ENCODE results near the gene PLEKHH3.

Gene PLEKHH3

GRCh38 chr17:42676424-42677011 lies at the start of gene PLEKHH3:
Gene PLEKHH3 (minus strand): TSS chr17:42676994. CDS start chr17:42676563, 431 bp downstream.
- DNase-seq (ENCODE audit: insufficient read length, low spot score) (no peak), FAIRE-seq (no peak)

DNA sequence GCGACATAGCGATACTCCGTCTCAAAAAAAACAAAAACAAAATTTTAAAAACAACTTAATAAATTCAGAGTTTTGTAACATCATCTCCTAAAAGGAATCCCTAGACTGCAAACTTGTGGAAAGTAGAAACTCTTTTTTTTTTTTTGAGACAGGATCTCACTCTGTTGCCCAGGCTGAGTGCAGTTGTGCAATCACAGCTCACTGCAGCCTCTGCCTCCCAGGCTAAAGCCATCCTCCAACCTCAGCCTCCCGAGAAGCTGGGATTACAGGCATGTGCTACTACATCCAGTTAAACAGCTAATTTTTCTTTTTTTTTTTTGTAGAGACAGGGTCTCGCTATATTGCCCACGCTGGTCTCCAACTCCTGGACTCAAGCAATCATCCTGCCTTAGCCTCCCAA lies 48.3 kb upstream of the PLEKHH3 start:
- DNase-seq (ENCODE audit: insufficient read length, low spot score) (no peak), FAIRE-seq (no peak)

DNA sequence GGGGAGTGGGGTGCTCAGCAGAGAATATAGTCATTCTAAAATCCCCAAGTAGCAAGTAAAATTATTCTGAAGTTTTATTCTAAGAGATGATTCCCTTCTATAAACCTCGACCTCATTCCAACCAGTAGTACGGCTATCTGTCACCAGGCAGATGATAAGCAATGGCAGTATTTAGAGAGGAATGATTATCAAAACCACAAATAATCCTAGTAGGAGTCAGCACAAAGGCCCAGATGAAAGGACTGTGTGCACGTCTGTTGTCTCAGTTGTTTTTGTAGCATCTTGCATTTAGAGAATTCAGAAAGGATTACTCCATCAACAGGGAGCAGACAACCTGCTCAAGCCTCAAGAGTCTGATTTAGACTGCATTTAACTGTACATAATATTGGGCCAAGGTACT lies 46.8 kb upstream of the PLEKHH3 start:
- DNase-seq (ENCODE audit: insufficient read length, low spot score), result no peak
- FAIRE-seq, result no peak

DNA sequence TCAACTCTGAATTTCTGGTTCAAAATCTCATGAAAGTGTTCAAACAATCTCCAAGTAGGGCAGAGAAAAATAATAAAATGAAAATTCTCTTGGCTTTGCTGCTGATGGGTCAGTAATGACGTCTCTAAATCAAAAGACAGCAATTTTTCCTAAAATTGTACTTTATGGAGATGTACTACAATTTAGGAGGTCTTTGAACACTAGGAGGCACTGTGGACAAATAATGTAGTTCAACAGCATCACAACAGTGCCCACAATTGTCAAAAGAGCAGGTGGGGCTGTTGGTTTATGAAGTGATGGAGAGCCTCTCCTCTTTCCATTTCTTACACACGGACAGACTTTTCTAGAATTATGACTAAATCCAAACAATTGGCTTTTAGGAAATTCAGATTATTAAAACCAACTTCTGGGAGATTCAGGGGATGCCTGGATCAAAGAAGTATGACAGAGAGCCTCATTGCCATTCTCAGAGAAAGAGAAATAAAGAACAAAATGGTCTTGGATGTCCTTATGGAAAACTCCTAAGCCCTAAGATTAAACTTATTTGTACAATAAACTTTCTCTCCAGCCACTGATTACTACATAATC lies 44.3 kb upstream of the PLEKHH3 start:
- DNase-seq (ENCODE audit: insufficient read length, low spot score), result peak; percentile 83

GRCh38 chr17:42709561-42709960 lies 32.8 kb upstream of the PLEKHH3 start:
- FAIRE-seq (no peak), DNase-seq (ENCODE audit: insufficient read length, low spot score) (no peak)

More for the DNA sequence above, 44.3 kb upstream of the PLEKHH3 start:
- FAIRE-seq, result no peak

DNA sequence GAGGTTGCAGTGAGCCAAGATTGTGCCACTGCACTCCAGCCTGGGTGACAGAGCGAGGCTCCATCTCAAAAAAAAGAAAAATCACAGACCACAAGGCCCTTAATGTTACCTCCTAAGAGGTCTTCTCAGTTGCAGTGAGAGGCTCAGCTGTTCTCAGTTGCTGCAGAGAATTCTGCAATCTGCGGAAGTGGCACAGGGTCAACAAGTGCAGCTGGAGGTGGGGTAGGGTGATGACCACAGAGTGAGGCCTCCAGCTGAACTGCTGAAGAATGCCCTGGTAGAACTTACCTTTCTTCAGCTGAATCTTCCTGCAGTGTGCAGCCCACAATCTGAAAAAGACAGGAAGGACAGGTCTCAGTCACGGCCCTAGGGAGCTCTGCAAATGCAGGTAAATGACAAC lies 31.8 kb upstream of the PLEKHH3 start:
- no peak for FAIRE-seq

DNA sequence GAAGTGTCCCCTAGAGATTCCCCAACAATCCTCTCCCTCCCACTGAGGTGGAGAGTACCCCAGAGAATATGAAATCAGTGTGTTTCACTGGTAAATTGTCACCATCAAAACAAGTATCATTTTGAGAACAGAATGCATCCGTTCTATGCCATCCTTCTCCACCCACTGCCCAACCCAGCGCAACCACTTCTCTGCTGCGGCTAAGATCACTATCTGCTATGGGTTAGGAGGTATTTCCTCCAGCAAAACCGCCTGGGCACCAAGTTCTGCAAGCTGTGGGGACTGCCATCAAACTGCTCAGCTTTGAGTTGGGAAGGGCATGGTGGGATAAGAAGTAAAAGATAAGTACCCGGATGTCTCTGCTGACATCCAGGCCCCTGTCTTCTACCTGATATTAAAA lies 29.9 kb upstream of the PLEKHH3 start:
- peak; percentile 67 for FAIRE-seq
- DNase-seq (ENCODE audit: insufficient read length, low spot score), result no peak

More for the DNA sequence above, 31.8 kb upstream of the PLEKHH3 start:
- no peak for DNase-seq (ENCODE audit: insufficient read length, low spot score)

DNA sequence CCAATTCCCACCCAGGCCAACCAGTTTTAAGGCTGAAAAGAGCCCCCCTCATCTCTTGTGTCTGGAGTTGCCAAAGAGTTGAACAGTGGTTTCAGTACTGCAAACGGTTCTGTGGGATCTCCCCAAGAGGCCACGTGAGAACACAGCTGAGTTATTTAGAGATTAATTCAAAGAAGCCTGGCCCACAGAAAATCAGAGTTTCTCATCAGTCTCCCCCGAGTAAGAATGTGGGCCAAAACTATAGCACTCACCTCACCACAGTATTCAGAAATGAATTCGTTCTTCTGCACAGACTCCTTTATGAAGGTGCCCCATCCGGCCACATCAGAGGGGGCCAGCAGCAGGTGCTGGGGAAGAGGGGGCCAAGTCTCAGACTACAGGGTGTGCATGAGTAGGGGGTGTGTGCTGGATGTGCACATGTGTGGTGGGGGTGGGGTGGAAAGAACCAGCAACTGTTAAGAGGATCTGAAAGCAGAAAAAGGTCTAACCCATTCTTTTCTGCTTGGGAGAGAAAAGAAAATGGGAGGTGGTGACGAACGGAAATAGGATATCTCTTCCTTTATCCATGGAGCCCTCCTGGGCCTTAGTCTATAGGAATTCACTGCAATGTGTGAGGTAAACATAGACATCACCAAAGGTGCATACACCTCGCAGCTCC lies 28.2 kb upstream of the PLEKHH3 start:
- DNase-seq (ENCODE audit: insufficient read length, low spot score) (no peak), FAIRE-seq (no peak)

- DNase-seq (ENCODE audit: insufficient read length, low spot score) (no peak), FAIRE-seq (peak; percentile 13)
Measured at GRCh38 chr17:42704490-42704836, 27.7 kb upstream of the PLEKHH3 start.

- DNase-seq (ENCODE audit: insufficient read length, low spot score) (no peak), FAIRE-seq (peak; percentile 26)
Measured at GRCh38 chr17:42702446-42702845, 25.7 kb upstream of the PLEKHH3 start.

- no peak for FAIRE-seq
Measured at GRCh38 chr17:42700586-42701289, 23.9 kb upstream of the PLEKHH3 start.

GRCh38 chr17:42699415-42699740 lies 22.6 kb upstream of the PLEKHH3 start:
- FAIRE-seq (no peak), DNase-seq (ENCODE audit: insufficient read length, low spot score) (no peak)

More at GRCh38 chr17:42700586-42701289, 23.9 kb upstream of the PLEKHH3 start:
- no peak for DNase-seq (ENCODE audit: insufficient read length, low spot score)

GRCh38 chr17:42698736-42699414 lies 22.1 kb upstream of the PLEKHH3 start:
- FAIRE-seq, result peak; percentile 63
- DNase-seq (ENCODE audit: insufficient read length, low spot score), result peak; percentile 83

DNA sequence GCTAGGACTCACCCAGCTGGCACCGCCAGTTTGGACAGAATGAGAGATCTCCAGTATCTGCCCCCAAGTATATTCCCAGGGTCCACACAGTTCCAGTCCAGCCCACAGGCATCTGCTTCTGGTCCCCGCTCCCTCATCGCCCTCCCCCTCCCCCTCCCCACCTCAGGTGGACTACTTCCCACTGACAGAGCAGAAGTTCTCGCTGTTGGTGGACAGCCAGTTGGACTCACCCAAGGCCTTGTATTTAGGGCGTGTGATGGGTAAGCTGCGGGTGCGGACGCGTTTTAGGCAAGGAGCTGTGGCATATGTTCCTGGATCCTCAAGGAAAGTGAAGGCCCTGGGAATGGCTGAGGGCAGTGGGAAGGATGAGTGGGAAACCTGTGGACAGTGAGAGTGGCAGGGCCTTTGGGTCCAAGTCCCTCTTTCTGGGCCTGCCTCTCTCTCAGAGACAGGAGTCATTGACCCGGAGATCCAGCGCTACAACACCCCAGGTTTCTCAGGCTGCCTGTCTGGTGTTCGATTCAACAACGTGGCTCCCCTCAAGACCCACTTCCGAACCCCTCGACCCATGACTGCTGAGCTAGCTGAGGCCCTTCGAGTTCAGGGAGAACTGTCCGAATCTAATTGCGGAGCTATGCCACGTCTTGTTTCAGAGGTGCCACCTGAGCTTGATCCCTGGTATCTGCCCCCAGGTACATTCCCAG lies 20.5 kb upstream of the PLEKHH3 start:
- FAIRE-seq, result no peak
- DNase-seq (ENCODE audit: insufficient read length, low spot score), result no peak

GRCh38 chr17:42695500-42695899 lies 18.7 kb upstream of the PLEKHH3 start:
- DNase-seq (ENCODE audit: insufficient read length, low spot score) (no peak), FAIRE-seq (peak; percentile 44)

DNA sequence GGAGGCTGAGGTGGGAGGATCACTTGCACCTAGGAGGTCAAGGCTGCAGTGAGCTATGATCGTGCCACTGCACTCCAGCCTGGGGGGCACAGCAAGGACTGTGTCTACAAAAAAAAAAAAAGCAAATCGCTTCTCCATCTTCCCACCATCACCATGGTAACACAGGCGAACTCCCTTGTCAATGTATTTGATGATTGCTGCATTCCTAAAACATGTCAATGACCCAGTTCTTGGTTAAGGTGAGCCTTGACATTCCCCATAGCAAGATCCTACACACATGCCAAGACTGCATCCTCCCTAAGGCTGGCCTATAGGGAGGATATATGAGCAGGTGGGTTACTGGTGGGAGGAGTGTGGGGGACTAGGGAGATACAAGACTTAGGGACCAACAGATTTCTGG lies 17.7 kb upstream of the PLEKHH3 start:
- DNase-seq (ENCODE audit: insufficient read length, low spot score), result no peak
- FAIRE-seq, result no peak

DNA sequence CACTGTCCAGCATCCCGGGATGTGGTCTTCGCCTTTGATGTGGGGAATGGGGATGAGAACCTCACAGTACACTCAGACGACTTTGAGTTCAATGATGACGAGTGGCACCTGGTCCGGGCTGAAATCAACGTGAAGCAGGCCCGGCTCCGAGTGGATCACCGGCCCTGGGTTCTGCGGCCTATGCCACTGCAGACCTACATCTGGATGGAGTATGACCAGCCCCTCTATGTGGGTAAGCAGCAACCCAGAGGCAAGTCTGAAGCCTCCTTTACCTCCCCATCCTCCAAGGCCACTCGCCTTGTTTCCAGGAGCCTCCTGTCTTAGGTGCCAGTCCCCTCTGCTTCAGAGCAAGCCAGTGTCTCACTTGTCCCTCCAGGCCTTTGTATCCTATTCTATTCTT lies 15.7 kb upstream of the PLEKHH3 start:
- FAIRE-seq (no peak), DNase-seq (ENCODE audit: insufficient read length, low spot score) (no peak)

DNA sequence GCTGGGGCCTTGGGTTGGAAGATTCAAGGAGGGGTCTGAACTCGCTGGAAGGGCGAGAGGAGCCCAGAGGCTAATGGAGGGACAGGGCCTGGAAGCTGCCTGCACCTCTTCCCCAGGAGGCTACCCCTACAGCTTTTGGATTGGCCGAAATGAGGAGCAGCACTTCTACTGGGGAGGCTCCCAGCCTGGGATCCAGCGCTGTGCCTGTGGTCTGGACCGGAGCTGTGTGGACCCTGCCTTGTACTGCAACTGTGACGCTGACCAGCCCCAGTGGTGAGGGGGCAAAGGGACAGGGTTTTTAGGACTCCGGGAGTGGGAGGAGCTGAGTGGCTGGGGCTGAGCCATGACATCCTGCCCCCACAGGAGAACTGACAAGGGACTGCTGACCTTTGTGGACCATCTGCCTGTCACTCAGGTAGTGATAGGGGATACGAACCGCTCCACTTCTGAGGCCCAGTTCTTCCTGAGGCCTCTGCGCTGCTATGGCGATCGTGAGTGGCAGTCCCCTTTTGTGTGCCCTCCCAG lies 14.3 kb upstream of the PLEKHH3 start:
- no peak for FAIRE-seq
- no peak for DNase-seq (ENCODE audit: insufficient read length, low spot score)

- no peak for DNase-seq (ENCODE audit: insufficient read length, low spot score)
- FAIRE-seq, result no peak
Measured at GRCh38 chr17:42690596-42690995, 13.8 kb upstream of the PLEKHH3 start.

- no peak for DNase-seq (ENCODE audit: insufficient read length, low spot score)
- no peak for FAIRE-seq
Measured at GRCh38 chr17:42687707-42688320, 11.0 kb upstream of the PLEKHH3 start.
